ENCODE data around the gene GRM8. TPM values are rescaled to one million over a fixed set of nuclear protein-coding genes. Genes with fewer than 3 reads are reported as not detected.

Gene GRM8
- total and polyA plus RNA-seq, 10 of the 15 experiments (the other 5 are each of a cell fraction or from before 2014, with no cell fraction given): 0.33 to 7.1 (median 0.45) TPM; not detected in 2

DNA sequence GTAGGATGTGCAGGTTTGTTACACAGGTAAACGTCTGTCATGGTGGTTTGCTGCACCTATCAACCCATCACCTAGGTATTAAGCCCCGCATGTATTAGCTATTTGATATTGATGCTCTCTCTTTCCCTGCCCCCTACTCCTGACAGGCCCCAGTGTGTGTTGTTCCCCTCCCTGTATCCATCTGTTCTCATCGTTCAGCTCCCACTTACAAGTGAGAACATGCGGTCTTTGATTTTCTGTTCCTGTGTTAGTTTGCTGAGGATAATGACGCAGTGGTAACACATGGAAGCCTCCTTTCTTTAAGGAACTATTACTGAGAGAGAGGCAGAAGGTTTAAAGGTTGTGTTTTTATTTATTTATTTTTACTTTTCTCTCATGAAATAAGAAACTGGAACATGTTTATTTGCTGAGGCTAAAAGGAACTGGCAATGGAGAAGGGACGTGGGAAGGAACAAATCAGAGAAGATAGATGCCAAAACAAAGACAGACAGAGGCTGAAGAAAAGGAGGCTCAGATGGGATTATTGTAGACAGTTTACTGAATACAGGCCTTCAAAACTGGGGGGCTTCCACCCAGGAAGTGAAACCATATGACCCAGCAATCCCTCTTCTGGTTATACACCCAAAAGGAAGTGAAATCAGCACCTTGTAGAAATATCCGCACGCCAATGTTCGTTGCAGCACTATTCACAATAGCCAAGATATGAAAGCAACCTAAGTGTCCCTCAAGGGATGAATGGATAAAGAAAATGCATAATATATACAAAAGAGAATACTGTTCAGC is 556.3 kb downstream of the GRM8 start (continued):
- TF ChIP-seq, protein P1, sequence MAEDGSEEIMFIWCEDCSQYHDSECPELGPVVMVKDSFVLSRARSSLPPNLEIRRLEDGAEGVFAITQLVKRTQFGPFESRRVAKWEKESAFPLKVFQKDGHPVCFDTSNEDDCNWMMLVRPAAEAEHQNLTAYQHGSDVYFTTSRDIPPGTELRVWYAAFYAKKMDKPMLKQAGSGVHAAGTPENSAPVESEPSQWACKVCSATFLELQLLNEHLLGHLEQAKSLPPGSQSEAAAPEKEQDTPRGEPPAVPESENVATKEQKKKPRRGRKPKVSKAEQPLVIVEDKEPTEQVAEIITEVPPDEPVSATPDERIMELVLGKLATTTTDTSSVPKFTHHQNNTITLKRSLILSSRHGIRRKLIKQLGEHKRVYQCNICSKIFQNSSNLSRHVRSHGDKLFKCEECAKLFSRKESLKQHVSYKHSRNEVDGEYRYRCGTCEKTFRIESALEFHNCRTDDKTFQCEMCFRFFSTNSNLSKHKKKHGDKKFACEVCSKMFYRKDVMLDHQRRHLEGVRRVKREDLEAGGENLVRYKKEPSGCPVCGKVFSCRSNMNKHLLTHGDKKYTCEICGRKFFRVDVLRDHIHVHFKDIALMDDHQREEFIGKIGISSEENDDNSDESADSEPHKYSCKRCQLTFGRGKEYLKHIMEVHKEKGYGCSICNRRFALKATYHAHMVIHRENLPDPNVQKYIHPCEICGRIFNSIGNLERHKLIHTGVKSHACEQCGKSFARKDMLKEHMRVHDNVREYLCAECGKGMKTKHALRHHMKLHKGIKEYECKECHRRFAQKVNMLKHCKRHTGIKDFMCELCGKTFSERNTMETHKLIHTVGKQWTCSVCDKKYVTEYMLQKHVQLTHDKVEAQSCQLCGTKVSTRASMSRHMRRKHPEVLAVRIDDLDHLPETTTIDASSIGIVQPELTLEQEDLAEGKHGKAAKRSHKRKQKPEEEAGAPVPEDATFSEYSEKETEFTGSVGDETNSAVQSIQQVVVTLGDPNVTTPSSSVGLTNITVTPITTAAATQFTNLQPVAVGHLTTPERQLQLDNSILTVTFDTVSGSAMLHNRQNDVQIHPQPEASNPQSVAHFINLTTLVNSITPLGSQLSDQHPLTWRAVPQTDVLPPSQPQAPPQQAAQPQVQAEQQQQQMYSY (CRISPR knock-in tag; IDR thresholded peaks at IDR 0.05): no peak
- TF ChIP-seq YY1 (IDR thresholded peaks at IDR 0.05; ENCODE audit: low read depth, low read length): no peak
- TF ChIP-seq ZNF217 (IDR thresholded peaks at IDR 0.05): peak; percentile 29; the same call in 1 of the 2 replicates
- TF ChIP-seq ETV6 (conservative IDR thresholded peaks at IDR 0.05 in 1 of 2, IDR thresholded peaks at IDR 0.05 in 1 of 2; ENCODE audit: borderline replicate concordance in 1 of 2, low read depth in 1 of 2): peak in 1 of 2 experiments; percentile 93; a peak in 2 of 4 replicates
- TF ChIP-seq, protein P2, sequence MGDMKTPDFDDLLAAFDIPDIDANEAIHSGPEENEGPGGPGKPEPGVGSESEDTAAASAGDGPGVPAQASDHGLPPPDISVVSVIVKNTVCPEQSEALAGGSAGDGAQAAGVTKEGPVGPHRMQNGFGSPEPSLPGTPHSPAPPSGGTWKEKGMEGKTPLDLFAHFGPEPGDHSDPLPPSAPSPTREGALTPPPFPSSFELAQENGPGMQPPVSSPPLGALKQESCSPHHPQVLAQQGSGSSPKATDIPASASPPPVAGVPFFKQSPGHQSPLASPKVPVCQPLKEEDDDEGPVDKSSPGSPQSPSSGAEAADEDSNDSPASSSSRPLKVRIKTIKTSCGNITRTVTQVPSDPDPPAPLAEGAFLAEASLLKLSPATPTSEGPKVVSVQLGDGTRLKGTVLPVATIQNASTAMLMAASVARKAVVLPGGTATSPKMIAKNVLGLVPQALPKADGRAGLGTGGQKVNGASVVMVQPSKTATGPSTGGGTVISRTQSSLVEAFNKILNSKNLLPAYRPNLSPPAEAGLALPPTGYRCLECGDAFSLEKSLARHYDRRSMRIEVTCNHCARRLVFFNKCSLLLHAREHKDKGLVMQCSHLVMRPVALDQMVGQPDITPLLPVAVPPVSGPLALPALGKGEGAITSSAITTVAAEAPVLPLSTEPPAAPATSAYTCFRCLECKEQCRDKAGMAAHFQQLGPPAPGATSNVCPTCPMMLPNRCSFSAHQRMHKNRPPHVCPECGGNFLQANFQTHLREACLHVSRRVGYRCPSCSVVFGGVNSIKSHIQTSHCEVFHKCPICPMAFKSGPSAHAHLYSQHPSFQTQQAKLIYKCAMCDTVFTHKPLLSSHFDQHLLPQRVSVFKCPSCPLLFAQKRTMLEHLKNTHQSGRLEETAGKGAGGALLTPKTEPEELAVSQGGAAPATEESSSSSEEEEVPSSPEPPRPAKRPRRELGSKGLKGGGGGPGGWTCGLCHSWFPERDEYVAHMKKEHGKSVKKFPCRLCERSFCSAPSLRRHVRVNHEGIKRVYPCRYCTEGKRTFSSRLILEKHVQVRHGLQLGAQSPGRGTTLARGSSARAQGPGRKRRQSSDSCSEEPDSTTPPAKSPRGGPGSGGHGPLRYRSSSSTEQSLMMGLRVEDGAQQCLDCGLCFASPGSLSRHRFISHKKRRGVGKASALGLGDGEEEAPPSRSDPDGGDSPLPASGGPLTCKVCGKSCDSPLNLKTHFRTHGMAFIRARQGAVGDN (IDR thresholded peaks at IDR 0.05): peak; percentile 60
- peak; percentile 20; the same call in 1 of the 3 replicates for TF ChIP-seq POU2F2 (IDR thresholded peaks at IDR 0.05; ENCODE audit: borderline replicate concordance, low read depth, low read length)
- TF ChIP-seq MEF2B (IDR thresholded peaks at IDR 0.05; ENCODE audit: partially characterized antibody, poor library complexity, severe bottlenecking): peak; percentile 56
- TF ChIP-seq MXI1 (IDR thresholded peaks at IDR 0.05; ENCODE audit: low read depth, low read length): no peak
- TF ChIP-seq DPF2 (IDR thresholded peaks at IDR 0.05): peak; percentile 96
- TF ChIP-seq SREBF1 (IDR thresholded peaks at IDR 0.05; ENCODE audit: low read length): no peak
- no peak for TF ChIP-seq TAF1 (IDR thresholded peaks at IDR 0.05; ENCODE audit: borderline replicate concordance, low read depth, low read length)
- peak; percentile 95 to 96; a peak in 3 of 4 replicates for TF ChIP-seq EP300 (IDR thresholded peaks at IDR 0.05; ENCODE audit: borderline replicate concordance in 1 of 2, control insufficient read depth in 1 of 2, low read depth in 2 of 2, low read length in 2 of 2)
- TF ChIP-seq NR2C2 (IDR thresholded peaks at IDR 0.05; ENCODE audit: borderline replicate concordance, control insufficient read depth, insufficient read length, low read depth): no peak
- TF ChIP-seq, protein P3, sequence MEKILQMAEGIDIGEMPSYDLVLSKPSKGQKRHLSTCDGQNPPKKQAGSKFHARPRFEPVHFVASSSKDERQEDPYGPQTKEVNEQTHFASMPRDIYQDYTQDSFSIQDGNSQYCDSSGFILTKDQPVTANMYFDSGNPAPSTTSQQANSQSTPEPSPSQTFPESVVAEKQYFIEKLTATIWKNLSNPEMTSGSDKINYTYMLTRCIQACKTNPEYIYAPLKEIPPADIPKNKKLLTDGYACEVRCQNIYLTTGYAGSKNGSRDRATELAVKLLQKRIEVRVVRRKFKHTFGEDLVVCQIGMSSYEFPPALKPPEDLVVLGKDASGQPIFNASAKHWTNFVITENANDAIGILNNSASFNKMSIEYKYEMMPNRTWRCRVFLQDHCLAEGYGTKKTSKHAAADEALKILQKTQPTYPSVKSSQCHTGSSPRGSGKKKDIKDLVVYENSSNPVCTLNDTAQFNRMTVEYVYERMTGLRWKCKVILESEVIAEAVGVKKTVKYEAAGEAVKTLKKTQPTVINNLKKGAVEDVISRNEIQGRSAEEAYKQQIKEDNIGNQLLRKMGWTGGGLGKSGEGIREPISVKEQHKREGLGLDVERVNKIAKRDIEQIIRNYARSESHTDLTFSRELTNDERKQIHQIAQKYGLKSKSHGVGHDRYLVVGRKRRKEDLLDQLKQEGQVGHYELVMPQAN (conservative IDR thresholded peaks at IDR 0.05): no peak
- peak; percentile 68 for TF ChIP-seq ATF7 (IDR thresholded peaks at IDR 0.05; ENCODE audit: low read depth)
- 0 out of 2 replicates have a peak, but pooled peaks have one; percentile 31 for TF ChIP-seq PML (IDR thresholded peaks at IDR 0.05; ENCODE audit: low read length)
- TF ChIP-seq IKZF2 (IDR thresholded peaks at IDR 0.05): peak; percentile 85 to 89

All from GM12878 (cell line).